ENCODE results near the gene JMY.

DNA sequence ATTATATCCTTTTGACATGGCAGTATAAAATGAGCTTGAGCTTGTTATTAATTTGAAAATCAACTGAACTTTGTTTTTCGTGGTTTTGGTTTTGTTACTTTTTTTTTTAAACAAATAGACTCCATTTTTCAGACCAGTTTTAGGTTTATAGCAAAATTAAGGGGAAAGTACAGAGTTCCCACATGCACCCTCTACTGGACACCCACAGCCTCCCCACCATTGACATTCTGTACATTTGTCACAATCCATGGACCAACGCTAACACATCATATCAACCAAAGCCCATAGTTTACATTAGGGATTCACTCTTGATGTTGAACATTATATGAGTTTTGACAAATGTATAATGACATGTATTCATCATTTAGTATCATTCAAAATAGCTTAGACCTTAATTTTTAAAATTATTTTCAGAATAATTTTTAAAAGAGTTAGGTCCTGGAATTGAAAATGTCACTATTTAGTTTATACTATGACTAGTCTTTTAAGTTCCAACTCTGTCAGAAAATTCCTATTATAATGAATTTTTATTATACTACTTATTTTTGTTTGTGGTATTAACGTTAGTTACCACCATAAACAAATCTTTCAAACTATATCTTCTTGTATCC lies 35.3 kb upstream of the JMY start:
- TF ChIP-seq POLR2A (IDR thresholded peaks at IDR 0.05; ENCODE audit: control extremely low read depth in 1 of 2, low read depth in 2 of 2, low read length in 2 of 2) = no peak
- TF ChIP-seq CTCF (IDR thresholded peaks at IDR 0.05; ENCODE audit: control extremely low read depth in 1 of 3, insufficient read depth in 1 of 3, low read depth in 1 of 3, low read length in 3 of 3) = peak in 1 of 3 experiments; percentile 35; a peak in 1 of 4 replicates
- TF ChIP-seq SP4 (IDR thresholded peaks at IDR 0.05; ENCODE audit: low read length) = no peak
- TF ChIP-seq EP300 (IDR thresholded peaks at IDR 0.05; ENCODE audit: borderline replicate concordance in 1 of 2, low read depth in 2 of 2, low read length in 2 of 2) = no peak
- no peak for TF ChIP-seq JUN (IDR thresholded peaks at IDR 0.05; ENCODE audit: low read depth, low read length)
- no peak for TF ChIP-seq TEAD4 (IDR thresholded peaks at IDR 0.05; ENCODE audit: low read depth, low read length)
- TF ChIP-seq MAFK (IDR thresholded peaks at IDR 0.05; ENCODE audit: low read depth, low read length) = no peak
- TF ChIP-seq RAD21 (IDR thresholded peaks at IDR 0.05 in 1 of 2, conservative IDR thresholded peaks at IDR 0.05 in 1 of 2; ENCODE audit: low read depth in 2 of 2, low read length in 2 of 2) = 0 out of 4 replicates have a peak, but pooled peaks of 1 of the 2 experiments have one; percentile 9
- no peak for TF ChIP-seq ZNF274 (IDR thresholded peaks at IDR 0.05; ENCODE audit: borderline replicate concordance, extremely low read depth, low read length)
